GM18508 (cell line): ENCODE results near the gene PMEL.
A peak's percentile ranks its signal among the peaks of the same experiment; 100 is the strongest.
"Not testable (repeated sequence)": the region's sequence is repeated elsewhere in the genome, so short reads cannot be mapped to it uniquely, and the experiment has no call there.

Experiments
- ATAC-seq: cut with Tn5 transposase; IDR thresholded peaks from one replicate; pipeline ENCODE4 v1.9.1; 2021; ENCODE audit warnings: moderate number of reproducible peaks; ENCODE audit not compliant: insufficient read depth, unreplicated experiment

The PMEL gene

GRCh38 chr12:55984861-55985260 lies 19.0 kb upstream of the PMEL start:
- no peak for ATAC-seq

- ATAC-seq = no peak
Measured at GRCh38 chr12:55983232-55983842, 17.5 kb upstream of the PMEL start.

- ATAC-seq = peak; percentile 59
Measured at GRCh38 chr12:55982319-55982936, 16.6 kb upstream of the PMEL start.

- not testable (repeated sequence) for ATAC-seq
Measured at GRCh38 chr12:55981882-55982281, 16.0 kb upstream of the PMEL start.

- ATAC-seq = no peak
Measured at GRCh38 chr12:55979069-55979468, 13.2 kb upstream of the PMEL start.

- no peak for ATAC-seq
Measured at GRCh38 chr12:55978393-55978792, 12.6 kb upstream of the PMEL start.

- ATAC-seq = no peak
Measured at GRCh38 chr12:55974308-55974730, 8.5 kb upstream of the PMEL start.

GRCh38 chr12:55973599-55974307 lies 7.9 kb upstream of the PMEL start, which contains the start of gene RAB5B:
RAB5B (plus strand) TSS chr12:55974078; CDS start chr12:55986961, 12,883 bp downstream.
- peak; percentile 85 for ATAC-seq

- no peak for ATAC-seq
Measured at GRCh38 chr12:55972911-55973598, 7.2 kb upstream of the PMEL start.

GRCh38 chr12:55972456-55972855 lies 6.6 kb upstream of the PMEL start:
- no peak for ATAC-seq

GRCh38 chr12:55972042-55972441 lies 6.2 kb upstream of the PMEL start:
- no peak for ATAC-seq

GRCh38 chr12:55970775-55971174 lies 4.9 kb upstream of the PMEL start:
- ATAC-seq = no peak

GRCh38 chr12:55969356-55969755 lies 3.5 kb upstream of the PMEL start:
- ATAC-seq = no peak

GRCh38 chr12:55966408-55967281 lies 803 bp upstream of the PMEL start, which contains the start of gene CDK2:
CDK2 (plus strand) TSS chr12:55966830; CDS start chr12:55967009, 179 bp downstream.
- peak; percentile 70 for ATAC-seq

GRCh38 chr12:55965240-55965639 lies 602 bp downstream of the PMEL start:
- no peak for ATAC-seq

- ATAC-seq = no peak
Measured at GRCh38 chr12:55963760-55964159, 2.1 kb downstream of the PMEL start.

- no peak for ATAC-seq
Measured at GRCh38 chr12:55957106-55957859, 8.6 kb downstream of the PMEL start.

- no peak for ATAC-seq
Measured at GRCh38 chr12:55955800-55956508, 9.9 kb downstream of the PMEL start.

- no peak for ATAC-seq
Measured at GRCh38 chr12:55955344-55955743, 10.5 kb downstream of the PMEL start.
